Neural cell (in vitro differentiated cells): ENCODE results near the gene DNAJB8. TPM values are rescaled to one million over a fixed set of nuclear protein-coding genes. Genes with fewer than 3 reads are reported as not detected.

Source experiments
- H2AFZ ChIP-seq: fragments of 200-600, 300-800 bp; sonication (generic), shearing (Covaris generic); 2 replicates; pipeline ENCODE4 v1.6.0; 2014; ENCODE audit warnings: low read depth, mild to moderate bottlenecking, antibody characterized with exemption, low read length, moderate library complexity
- H3F3A ChIP-seq: fragments of 200-600 bp; shearing (Covaris generic); 2 replicates; pipeline ENCODE4 v1.6.1; 2016; ENCODE audit warnings: mild to moderate bottlenecking, moderate library complexity, mixed read lengths, antibody characterized with exemption, low read length; ENCODE audit not compliant: insufficient read depth, poor library complexity, severe bottlenecking
- H3K27ac ChIP-seq: fragments of 200-600, 300-800 bp; sonication (generic), shearing (Covaris generic); 2 replicates; pipeline ENCODE4 v1.5.1; 2014; ENCODE audit warnings: mild to moderate bottlenecking, low read length, moderate library complexity
- H3K27me3 ChIP-seq: fragments of 300-800, 200-600 bp; sonication (generic), shearing (Covaris generic); 2 replicates; pipeline ENCODE4 v1.6.0; 2014; ENCODE audit warnings: mild to moderate bottlenecking, low read depth, low read length, moderate library complexity; ENCODE audit not compliant: insufficient read depth
- H3K36me3 ChIP-seq: fragments of 300-800, 200-600 bp; sonication (generic), shearing (Covaris generic); 2 replicates; pipeline ENCODE4 v1.5.1; 2014; ENCODE audit warnings: mild to moderate bottlenecking, antibody characterized with exemption, low read length, moderate library complexity; ENCODE audit not compliant: insufficient read depth
- H3K4me2 ChIP-seq: fragments of 300-800, 200-600 bp; sonication (generic), shearing (Covaris generic); 2 replicates; pipeline ENCODE4 v1.6.0; 2014; ENCODE audit warnings: mild to moderate bottlenecking, low read length
- H3K4me3 ChIP-seq: fragments of 300-800, 200-600 bp; sonication (generic), shearing (Covaris generic); 2 replicates; pipeline ENCODE4 v1.5.1; 2014; ENCODE audit warnings: mild to moderate bottlenecking, low read length, moderate library complexity
- H3K79me2 ChIP-seq: fragments of 200-600 bp; shearing (Covaris generic); replicated peaks from 2 replicates; pipeline ENCODE4 v1.6.0; 2014; ENCODE audit warnings: mild to moderate bottlenecking, low read length, moderate library complexity; ENCODE audit not compliant: insufficient read depth
- H3K9ac ChIP-seq: fragments of 300-800, 200-600 bp; sonication (generic), shearing (Covaris generic); 2 replicates; pipeline ENCODE4 v1.6.1; 2016; ENCODE audit warnings: mild to moderate bottlenecking, low read length, mixed read lengths
- H3K9me2 ChIP-seq: fragments of 200-600 bp; shearing (Covaris generic); 2 replicates; pipeline ENCODE4 v1.6.1; 2016; ENCODE audit warnings: mild to moderate bottlenecking, low read length, mixed read lengths; ENCODE audit not compliant: insufficient read depth
- H3K9me3 ChIP-seq: fragments of 200-600, 300-800 bp; sonication (generic), shearing (Covaris generic); 2 replicates; pipeline ENCODE4 v1.6.1; 2016; ENCODE audit warnings: mild to moderate bottlenecking, mixed run types, low read length, moderate library complexity, mixed read lengths
- H4K20me1 ChIP-seq: fragments of 200-600 bp; shearing (Covaris generic); 2 replicates; pipeline ENCODE4 v1.6.1; 2016; ENCODE audit warnings: mild to moderate bottlenecking, mixed run types; ENCODE audit not compliant: insufficient read depth
- EP300 ChIP-seq: fragments of 450-650 bp; conservative IDR thresholded peaks from 2 replicates; pipeline ENCODE4 v1.6.1; 2014; ENCODE audit warnings: antibody characterized with exemption, mild to moderate bottlenecking, moderate library complexity; ENCODE audit not compliant: poor library complexity, severe bottlenecking
- EZH2 ChIP-seq: fragments of 200-600, 300-800 bp; shearing (Covaris generic), sonication (generic); IDR thresholded peaks from 2 replicates; pipeline ENCODE4 v1.6.1; 2014; ENCODE audit warnings: antibody characterized with exemption, low read length, borderline replicate concordance, mild to moderate bottlenecking; ENCODE audit not compliant: insufficient read depth, poor library complexity, severe bottlenecking
- MXI1 ChIP-seq: fragments of 450-650 bp; conservative IDR thresholded peaks from 2 replicates; pipeline ENCODE4 v1.6.1; 2014; ENCODE audit warnings: antibody characterized with exemption, mild to moderate bottlenecking; ENCODE audit not compliant: poor library complexity, severe bottlenecking
- POLR2AphosphoS5 ChIP-seq: IDR thresholded peaks from 2 replicates; pipeline ENCODE4 v1.6.1; 2012
- RAD21 ChIP-seq: fragments of 450-650 bp; conservative IDR thresholded peaks from 2 replicates; pipeline ENCODE4 v1.6.1; 2014; ENCODE audit warnings: antibody characterized with exemption, mild to moderate bottlenecking, moderate library complexity
- SMC3 ChIP-seq: fragments of 450-650 bp; conservative IDR thresholded peaks from 2 replicates; pipeline ENCODE4 v1.6.1; 2014; ENCODE audit warnings: antibody characterized with exemption, mild to moderate bottlenecking, moderate library complexity; ENCODE audit not compliant: poor library complexity
- TAF1 ChIP-seq: IDR thresholded peaks from 2 replicates; pipeline ENCODE4 v1.6.1; 2012; ENCODE audit warnings: low read depth
- polyA plus RNA-seq: library from polyadenylated mRNA; depleted of rRNA; stranded (reverse); fragments of >200 nt; gene quantifications from 2 replicates; pipeline ENCODE4 v1.2.3, GENCODE V29; 2014
- TF ChIP-seq, protein P1 (sequence below): IDR thresholded peaks from 2 replicates; pipeline ENCODE4 v1.6.1; 2012; ENCODE audit warnings: borderline replicate concordance
- TF ChIP-seq, protein P2 (sequence below): fragments of 450-650 bp; IDR thresholded peaks from 2 replicates; pipeline ENCODE4 v1.5.1; 2014; ENCODE audit warnings: antibody characterized with exemption, mild to moderate bottlenecking, moderate library complexity; ENCODE audit not compliant: poor library complexity, severe bottlenecking

DNAJB8 gene
- polyA plus RNA-seq, 1 donor from 2014 or later = not detected

DNA sequence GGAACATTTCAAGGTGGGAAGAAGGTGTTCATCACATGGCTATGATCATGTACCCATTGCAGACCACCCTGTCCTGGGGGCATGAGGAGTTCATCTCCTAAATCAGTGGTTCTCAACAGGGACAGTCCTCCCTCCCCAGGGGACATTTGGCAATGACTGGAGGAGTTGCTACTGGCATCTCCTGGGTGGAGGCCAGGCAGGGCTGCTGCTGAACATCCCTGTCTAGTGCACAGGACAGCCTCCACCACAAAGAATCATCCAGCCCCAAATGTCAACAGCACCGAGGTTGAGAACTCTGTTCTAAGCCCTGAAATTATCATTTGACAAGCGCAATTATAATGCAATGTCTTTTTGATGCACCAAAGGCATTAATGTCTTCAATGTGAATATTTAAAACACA is 4.4 kb upstream of the DNAJB8 start:
- Histone ChIP-seq H3K36me3 (no peaks in the 10 kb centered on the region), H3K27me3 (peaks cover 11% of the 10 kb centered on the region), H3K79me2 (no peaks in the 10 kb centered on the region), H3K4me2 (no peak overlapping the region), H3K9me2 (no peaks in the 10 kb centered on the region), H3K27ac (no peak overlapping the region), H4K20me1 (no peaks in the 10 kb centered on the region), H3K4me3 (no peak overlapping the region), H3F3A (no peaks in the 10 kb centered on the region), H3K9me3 (no peaks in the 10 kb centered on the region), H3K9ac (no peak overlapping the region), H2AFZ (no peak overlapping the region)
- no peak for TF ChIP-seq EZH2
- no peak for TF ChIP-seq EP300
- TF ChIP-seq, protein P1, sequence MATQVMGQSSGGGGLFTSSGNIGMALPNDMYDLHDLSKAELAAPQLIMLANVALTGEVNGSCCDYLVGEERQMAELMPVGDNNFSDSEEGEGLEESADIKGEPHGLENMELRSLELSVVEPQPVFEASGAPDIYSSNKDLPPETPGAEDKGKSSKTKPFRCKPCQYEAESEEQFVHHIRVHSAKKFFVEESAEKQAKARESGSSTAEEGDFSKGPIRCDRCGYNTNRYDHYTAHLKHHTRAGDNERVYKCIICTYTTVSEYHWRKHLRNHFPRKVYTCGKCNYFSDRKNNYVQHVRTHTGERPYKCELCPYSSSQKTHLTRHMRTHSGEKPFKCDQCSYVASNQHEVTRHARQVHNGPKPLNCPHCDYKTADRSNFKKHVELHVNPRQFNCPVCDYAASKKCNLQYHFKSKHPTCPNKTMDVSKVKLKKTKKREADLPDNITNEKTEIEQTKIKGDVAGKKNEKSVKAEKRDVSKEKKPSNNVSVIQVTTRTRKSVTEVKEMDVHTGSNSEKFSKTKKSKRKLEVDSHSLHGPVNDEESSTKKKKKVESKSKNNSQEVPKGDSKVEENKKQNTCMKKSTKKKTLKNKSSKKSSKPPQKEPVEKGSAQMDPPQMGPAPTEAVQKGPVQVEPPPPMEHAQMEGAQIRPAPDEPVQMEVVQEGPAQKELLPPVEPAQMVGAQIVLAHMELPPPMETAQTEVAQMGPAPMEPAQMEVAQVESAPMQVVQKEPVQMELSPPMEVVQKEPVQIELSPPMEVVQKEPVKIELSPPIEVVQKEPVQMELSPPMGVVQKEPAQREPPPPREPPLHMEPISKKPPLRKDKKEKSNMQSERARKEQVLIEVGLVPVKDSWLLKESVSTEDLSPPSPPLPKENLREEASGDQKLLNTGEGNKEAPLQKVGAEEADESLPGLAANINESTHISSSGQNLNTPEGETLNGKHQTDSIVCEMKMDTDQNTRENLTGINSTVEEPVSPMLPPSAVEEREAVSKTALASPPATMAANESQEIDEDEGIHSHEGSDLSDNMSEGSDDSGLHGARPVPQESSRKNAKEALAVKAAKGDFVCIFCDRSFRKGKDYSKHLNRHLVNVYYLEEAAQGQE = no peak
- no peak for TF ChIP-seq TAF1
- TF ChIP-seq, protein P2, sequence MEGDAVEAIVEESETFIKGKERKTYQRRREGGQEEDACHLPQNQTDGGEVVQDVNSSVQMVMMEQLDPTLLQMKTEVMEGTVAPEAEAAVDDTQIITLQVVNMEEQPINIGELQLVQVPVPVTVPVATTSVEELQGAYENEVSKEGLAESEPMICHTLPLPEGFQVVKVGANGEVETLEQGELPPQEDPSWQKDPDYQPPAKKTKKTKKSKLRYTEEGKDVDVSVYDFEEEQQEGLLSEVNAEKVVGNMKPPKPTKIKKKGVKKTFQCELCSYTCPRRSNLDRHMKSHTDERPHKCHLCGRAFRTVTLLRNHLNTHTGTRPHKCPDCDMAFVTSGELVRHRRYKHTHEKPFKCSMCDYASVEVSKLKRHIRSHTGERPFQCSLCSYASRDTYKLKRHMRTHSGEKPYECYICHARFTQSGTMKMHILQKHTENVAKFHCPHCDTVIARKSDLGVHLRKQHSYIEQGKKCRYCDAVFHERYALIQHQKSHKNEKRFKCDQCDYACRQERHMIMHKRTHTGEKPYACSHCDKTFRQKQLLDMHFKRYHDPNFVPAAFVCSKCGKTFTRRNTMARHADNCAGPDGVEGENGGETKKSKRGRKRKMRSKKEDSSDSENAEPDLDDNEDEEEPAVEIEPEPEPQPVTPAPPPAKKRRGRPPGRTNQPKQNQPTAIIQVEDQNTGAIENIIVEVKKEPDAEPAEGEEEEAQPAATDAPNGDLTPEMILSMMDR = no peak
- TF ChIP-seq MXI1 = no peak
- TF ChIP-seq SMC3 = no peak
- TF ChIP-seq POLR2AphosphoS5 = no peak

DNA sequence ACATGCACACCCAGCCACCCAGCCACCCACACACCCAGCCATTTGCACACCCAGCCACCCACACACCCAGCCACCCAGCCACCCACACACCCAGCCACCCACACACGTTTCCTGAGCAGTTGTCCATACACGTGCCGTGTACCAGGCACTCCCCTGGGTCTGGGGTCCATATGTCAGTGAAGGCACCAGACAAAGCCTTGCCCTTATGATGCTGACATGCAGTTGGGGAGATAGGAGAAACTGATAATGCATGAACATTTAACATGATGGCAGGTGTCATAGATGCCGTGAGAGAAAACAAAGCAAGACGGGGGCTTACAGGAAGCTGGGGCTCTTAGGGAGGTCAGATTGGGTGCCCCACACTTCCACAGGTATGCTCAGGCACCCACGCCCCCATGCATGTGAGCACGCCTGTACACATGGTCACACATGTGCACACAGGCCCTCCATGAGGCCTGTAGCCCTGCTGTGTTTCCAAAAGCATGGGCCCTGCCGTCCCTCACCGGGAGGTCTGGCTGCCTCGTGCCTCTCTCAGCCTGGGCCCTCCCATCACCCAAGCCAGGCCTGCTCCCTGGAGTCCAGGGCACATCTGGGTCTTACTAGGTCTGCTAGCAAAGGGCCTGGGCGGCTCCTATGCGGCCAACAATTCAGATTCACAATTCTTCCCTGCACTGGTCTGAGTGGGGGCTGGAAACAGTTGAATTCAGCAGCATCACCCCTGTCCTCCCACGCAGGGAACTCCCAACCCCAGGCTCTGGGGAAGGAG is 3.6 kb upstream of the DNAJB8 start:
- H3K27ac ChIP-seq = no peak overlapping the region
- H2AFZ ChIP-seq = no peak overlapping the region
- no peak overlapping the region for H3K4me3 ChIP-seq
- H3K4me2 ChIP-seq = no peak overlapping the region
- peaks cover 11% of the 10 kb centered on the region for H3K27me3 ChIP-seq
- H3K9ac ChIP-seq = no peak overlapping the region
- no peaks in the 10 kb centered on the region for H3K9me3 ChIP-seq
- no peaks in the 10 kb centered on the region for H3K36me3 ChIP-seq
- H3K79me2 ChIP-seq = no peaks in the 10 kb centered on the region
- no peaks in the 10 kb centered on the region for H3K9me2 ChIP-seq
- TF ChIP-seq EZH2 = no peak
- TF ChIP-seq MXI1 = no peak
- TF ChIP-seq, protein P1 = no peak
- TF ChIP-seq EP300 = no peak
- TF ChIP-seq, protein P2 = no peak
- TF ChIP-seq POLR2AphosphoS5 = no peak
- no peak for TF ChIP-seq RAD21
- TF ChIP-seq SMC3 = no peak
- TF ChIP-seq TAF1 = no peak
- H3F3A ChIP-seq = no peaks in the 10 kb centered on the region
- H4K20me1 ChIP-seq = no peaks in the 10 kb centered on the region
